H9 (cell line): ENCODE results near the gene TBR1. TPM values are rescaled to one million over a fixed set of nuclear protein-coding genes. Genes with fewer than 3 reads are reported as not detected.

Experiments
- DNase-seq: peaks from one replicate; pipeline ENCODE4 v3.0.0-alpha.2; 2017
- H2AFZ ChIP-seq: one replicate; pipeline ENCODE4 v1.6.1; 2013; ENCODE audit warnings: mild to moderate bottlenecking, low read length, control low read depth, moderate library complexity
- H2AK5ac ChIP-seq: 2 replicates; pipeline ENCODE4 v1.6.1; 2013; ENCODE audit warnings: low read length, control low read depth, mixed read lengths; ENCODE audit not compliant: insufficient read length
- H2BK120ac ChIP-seq: one replicate; pipeline ENCODE4 v1.6.1; 2013; ENCODE audit warnings: low read depth, mild to moderate bottlenecking, low read length, control low read depth, inconsistent platforms; ENCODE audit not compliant: poor library complexity, severe bottlenecking
- H2BK12ac ChIP-seq: 2 replicates; pipeline ENCODE4 v1.6.1; 2013; ENCODE audit warnings: low read length, control low read depth, mixed read lengths, low read depth; ENCODE audit not compliant: insufficient read length
- H2BK15ac ChIP-seq: 2 replicates; pipeline ENCODE4 v1.6.1; 2013; ENCODE audit warnings: low read depth, low read length, control low read depth
- H2BK20ac ChIP-seq: one replicate; pipeline ENCODE4 v1.6.1; 2013; ENCODE audit warnings: low read depth, mild to moderate bottlenecking, low read length, control low read depth, inconsistent platforms; ENCODE audit not compliant: poor library complexity, severe bottlenecking
- H2BK5ac ChIP-seq: 2 replicates; pipeline ENCODE4 v1.6.1; 2013; ENCODE audit warnings: low read length, control low read depth, mixed read lengths; ENCODE audit not compliant: insufficient read length
- H3K14ac ChIP-seq: 2 replicates; pipeline ENCODE4 v1.6.1; 2013; ENCODE audit warnings: low read length, control low read depth; ENCODE audit not compliant: insufficient read depth
- H3K18ac ChIP-seq: 2 replicates; pipeline ENCODE4 v1.6.1; 2013; ENCODE audit warnings: low read depth, mild to moderate bottlenecking, mixed read lengths, low read length, control low read depth; ENCODE audit not compliant: insufficient read length
- H3K23ac ChIP-seq: 2 replicates; pipeline ENCODE4 v1.6.1; 2013; ENCODE audit warnings: low read length, control low read depth, mixed read lengths, low read depth; ENCODE audit not compliant: insufficient read length
- H3K23me2 ChIP-seq: 2 replicates; pipeline ENCODE4 v1.6.1; 2013; ENCODE audit warnings: low read depth, mild to moderate bottlenecking, mixed read lengths, low read length, control low read depth; ENCODE audit not compliant: insufficient read length, poor library complexity, severe bottlenecking
- H3K27ac ChIP-seq: 2 replicates; pipeline ENCODE4 v1.5.1; 2013; ENCODE audit warnings: low read length, control low read depth, mixed read lengths, low read depth; ENCODE audit not compliant: insufficient read length
- H3K27me3 ChIP-seq: 2 replicates; pipeline ENCODE4 v1.6.1; 2013; ENCODE audit warnings: low read length, control low read depth, inconsistent platforms; ENCODE audit not compliant: insufficient read depth
- H3K4ac ChIP-seq: 2 replicates; pipeline ENCODE4 v1.6.1; 2013; ENCODE audit warnings: low read depth, mild to moderate bottlenecking, control low read depth, inconsistent platforms, low read length, moderate library complexity
- H3K4me1 ChIP-seq: 2 replicates; pipeline ENCODE4 v1.6.1; 2013; ENCODE audit warnings: low read length, control low read depth, inconsistent platforms; ENCODE audit not compliant: insufficient read depth
- H3K4me2 ChIP-seq: 2 replicates; pipeline ENCODE4 v1.6.1; 2013; ENCODE audit warnings: low read length, control low read depth, mixed read lengths; ENCODE audit not compliant: insufficient read length, insufficient read depth
- H3K56ac ChIP-seq: 2 replicates; pipeline ENCODE4 v1.6.1; 2013; ENCODE audit warnings: low read depth, mild to moderate bottlenecking, mixed read lengths, low read length, control low read depth; ENCODE audit not compliant: insufficient read length
- H3K79me1 ChIP-seq: 2 replicates; pipeline ENCODE4 v1.6.1; 2013; ENCODE audit warnings: low read depth, mild to moderate bottlenecking, moderate library complexity, low read length, control low read depth, inconsistent platforms; ENCODE audit not compliant: insufficient read depth, poor library complexity, severe bottlenecking
- H3K79me2 ChIP-seq: 2 replicates; pipeline ENCODE4 v1.6.1; 2013; ENCODE audit warnings: low read length, control low read depth, inconsistent platforms; ENCODE audit not compliant: insufficient read depth
- H3K9ac ChIP-seq: 2 replicates; pipeline ENCODE4 v1.6.1; 2013; ENCODE audit warnings: low read length, control low read depth, mixed read lengths; ENCODE audit not compliant: insufficient read length; ENCODE audit errors: extremely low read depth
- H3K9me3 ChIP-seq: one replicate; pipeline ENCODE4 v1.6.1; 2013; ENCODE audit warnings: low read depth, low read length, inconsistent platforms; ENCODE audit not compliant: control insufficient read depth
- H3T11ph ChIP-seq: one replicate; pipeline ENCODE4 v1.6.1; 2013; ENCODE audit warnings: mild to moderate bottlenecking, low read length, control low read depth, inconsistent platforms
- H4K20me1 ChIP-seq: one replicate; pipeline ENCODE4 v1.6.1; 2013; ENCODE audit not compliant: control insufficient read depth, insufficient read length, insufficient read depth
- H4K5ac ChIP-seq: 2 replicates; pipeline ENCODE4 v1.6.1; 2013; ENCODE audit warnings: low read depth, mild to moderate bottlenecking, mixed read lengths, low read length, control low read depth; ENCODE audit not compliant: insufficient read length
- H4K8ac ChIP-seq: replicated peaks from 2 replicates; pipeline ENCODE4 v1.6.1; 2013; ENCODE audit warnings: low read length, control low read depth, mixed read lengths, low read depth; ENCODE audit not compliant: insufficient read length
- H4K91ac ChIP-seq: 2 replicates; pipeline ENCODE4 v1.6.1; 2013; ENCODE audit warnings: low read depth, mild to moderate bottlenecking, moderate library complexity, mixed read lengths, low read length, control low read depth; ENCODE audit not compliant: insufficient read length
- H3K27ac Mint-ChIP-seq, 3 experiments: 2 replicates in 2 of 3; 3 replicates in 1 of 3; pipeline ENCODE4 v1.8.0; 2020 to 2021; ENCODE audit warnings: mixed read lengths in 3 of 3, mild to moderate bottlenecking in 1 of 3, moderate library complexity in 1 of 3
- H3K27me3 Mint-ChIP-seq: 2 replicates; pipeline ENCODE4 v1.8.0; 2021; ENCODE audit warnings: low read depth, mild to moderate bottlenecking, moderate library complexity, mixed read lengths
- H3K36me3 Mint-ChIP-seq, 3 experiments: 2 replicates in 2 of 3; 3 replicates in 1 of 3; pipeline ENCODE4 v1.8.0; 2020 to 2021; ENCODE audit warnings: low read depth in 3 of 3, mixed read lengths in 3 of 3; ENCODE audit not compliant: insufficient read depth in 1 of 3
- H3K4me1 Mint-ChIP-seq, 2 experiments: 2 replicates each; pipeline ENCODE4 v1.8.0; 2020; ENCODE audit warnings: mixed read lengths in 2 of 2
- H3K4me3 Mint-ChIP-seq, 2 experiments: 2 replicates in 1 of 2; 3 replicates in 1 of 2; pipeline ENCODE4 v1.8.0; 2020 to 2021; ENCODE audit warnings: mild to moderate bottlenecking in 2 of 2, mixed read lengths in 2 of 2, moderate library complexity in 1 of 2
- H3K9me3 Mint-ChIP-seq, 2 experiments: 2 replicates in 1 of 2; 3 replicates in 1 of 2; pipeline ENCODE4 v1.8.0; 2020; ENCODE audit warnings: mild to moderate bottlenecking in 2 of 2, mixed read lengths in 2 of 2, moderate library complexity in 1 of 2
- WGBS: extraction: QIAGEN DNeasy Blood & Tissue Kit; methylation state at CpG from one replicate; pipeline ENCODE4 v1.1.7; 2013; ENCODE audit warnings: missing lambda C conversion rate, low lambda C conversion rate, mixed read lengths; ENCODE audit not compliant: insufficient read length; ENCODE audit errors: extremely low coverage; 5-methylcytosine and 5-hydroxymethylcytosine counted together
- total RNA-seq: library from RNA; stranded (reverse); gene quantifications from 2 replicates; pipeline ENCODE4 v1.2.1, GENCODE V29; 2021
- TF ChIP-seq, protein P1 (sequence below): fragments of 200-600 bp; sonication (generic); conservative IDR thresholded peaks from 3 replicates; pipeline ENCODE4 v1.8.0; 2021; ENCODE audit warnings: antibody characterized with exemption, mild to moderate bottlenecking

The TBR1 gene
- total RNA-seq, 1 experiment from 2014 or later: 0.24 TPM

GRCh38 chr2:161430386-161430785, 14.3 kb downstream of the TBR1 start:
- peaks cover 0 to 2% of the 10 kb centered on the region in 2 experiments; a peak in 3 of 5 replicates for H3K9me3 Mint-ChIP-seq
- Histone ChIP-seq H2BK12ac (no peak overlapping the region), H4K8ac (no peak overlapping the region), H2BK20ac (no peak overlapping the region), H3K18ac (no peak overlapping the region), H3K23me2 (peaks cover 11% of the 10 kb centered on the region), H4K20me1 (no peaks in the 10 kb centered on the region), H3K56ac (no peak overlapping the region), H3K9me3 (no peaks in the 10 kb centered on the region), H2BK15ac (no peak overlapping the region), H2AK5ac (no peak overlapping the region), H3K79me2 (no peaks in the 10 kb centered on the region), H3K4me1 (no peaks in the 10 kb centered on the region), H2BK5ac (no peak overlapping the region), H3K14ac (no peak overlapping the region), H3K23ac (no peak overlapping the region), H4K91ac (no peak overlapping the region), H3K4ac (no peak overlapping the region), H3K9ac (no peak overlapping the region), H3K27me3 (peaks cover 37% of the 10 kb centered on the region), H2BK120ac (no peak overlapping the region), H2AFZ (no peak overlapping the region), H4K5ac (no peak overlapping the region), H3K27ac (no peak overlapping the region), H3T11ph (no peak overlapping the region), H3K79me1 (no peaks in the 10 kb centered on the region), H3K4me2 (no peak overlapping the region)
- TF ChIP-seq, protein P1, sequence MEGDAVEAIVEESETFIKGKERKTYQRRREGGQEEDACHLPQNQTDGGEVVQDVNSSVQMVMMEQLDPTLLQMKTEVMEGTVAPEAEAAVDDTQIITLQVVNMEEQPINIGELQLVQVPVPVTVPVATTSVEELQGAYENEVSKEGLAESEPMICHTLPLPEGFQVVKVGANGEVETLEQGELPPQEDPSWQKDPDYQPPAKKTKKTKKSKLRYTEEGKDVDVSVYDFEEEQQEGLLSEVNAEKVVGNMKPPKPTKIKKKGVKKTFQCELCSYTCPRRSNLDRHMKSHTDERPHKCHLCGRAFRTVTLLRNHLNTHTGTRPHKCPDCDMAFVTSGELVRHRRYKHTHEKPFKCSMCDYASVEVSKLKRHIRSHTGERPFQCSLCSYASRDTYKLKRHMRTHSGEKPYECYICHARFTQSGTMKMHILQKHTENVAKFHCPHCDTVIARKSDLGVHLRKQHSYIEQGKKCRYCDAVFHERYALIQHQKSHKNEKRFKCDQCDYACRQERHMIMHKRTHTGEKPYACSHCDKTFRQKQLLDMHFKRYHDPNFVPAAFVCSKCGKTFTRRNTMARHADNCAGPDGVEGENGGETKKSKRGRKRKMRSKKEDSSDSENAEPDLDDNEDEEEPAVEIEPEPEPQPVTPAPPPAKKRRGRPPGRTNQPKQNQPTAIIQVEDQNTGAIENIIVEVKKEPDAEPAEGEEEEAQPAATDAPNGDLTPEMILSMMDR: no peak
- no peak overlapping the region for H3K4me3 Mint-ChIP-seq
- no peak overlapping the region for H3K27ac Mint-ChIP-seq
- no peak for DNase-seq
- H3K4me1 Mint-ChIP-seq: peaks cover 12 to 15% of the 10 kb centered on the region in 2 experiments
- peaks cover 0 to 1% (median 0%) of the 10 kb centered on the region in 3 experiments; a peak in 1 of 7 replicates for H3K36me3 Mint-ChIP-seq
- WGBS: no CpG with 5 or more reads among the region's 2 CpGs
- H3K27me3 Mint-ChIP-seq: peaks cover 79% of the 10 kb centered on the region
